Thoracic aorta (tissue), 2 donors: ENCODE measurements around the gene MTREX. TPM values are rescaled to one million over a fixed set of nuclear protein-coding genes. Genes with fewer than 3 reads are reported as not detected.
"Not testable (repeated sequence)": the region's sequence is repeated elsewhere in the genome, so short reads cannot be mapped to it uniquely, and the experiment has no call there.

Experiments used
- ATAC-seq: fragments of 150-250 bp; one replicate; pipeline ENCODE4 v1.8.0; 2017; ENCODE audit warnings: low read depth; ENCODE audit not compliant: insufficient number of reproducible peaks, low FRiP score
- DNase-seq: peaks from one replicate; pipeline ENCODE4 v3.0.0-alpha.2; 2020; ENCODE audit warnings: low spot score
- H3K27ac ChIP-seq, 2 donors: fragments of 200-600 bp; sonication (generic); 1 replicate in 1 of 2; 2 replicates in 1 of 2; pipeline ENCODE4 v1.5.1; 2016; ENCODE audit warnings: mild to moderate bottlenecking in 2 of 2, moderate library complexity in 2 of 2
- H3K27me3 ChIP-seq: fragments of 200-600 bp; sonication (generic); replicated peaks from 2 replicates; pipeline ENCODE4 v1.6.0; 2016; ENCODE audit warnings: mild to moderate bottlenecking; ENCODE audit not compliant: insufficient read depth
- H3K36me3 ChIP-seq: fragments of 200-600 bp; sonication (generic); one replicate; pipeline ENCODE4 v1.5.1; 2016
- H3K4me1 ChIP-seq, 2 donors: fragments of 200-600 bp; sonication (generic); 1 replicate in 1 of 2; 2 replicates in 1 of 2; pipeline versions ENCODE4 v1.5.1 to v1.6.0; 2016; ENCODE audit warnings: low read depth in 2 of 2, mild to moderate bottlenecking in 1 of 2; ENCODE audit not compliant: control insufficient read depth in 1 of 2
- H3K4me3 ChIP-seq: fragments of 200-600 bp; sonication (generic); 2 replicates; pipeline ENCODE4 v1.5.1; 2016; ENCODE audit warnings: mild to moderate bottlenecking
- H3K9me3 ChIP-seq: fragments of 200-600 bp; sonication (generic); 2 replicates; pipeline ENCODE4 v1.5.1; 2016
- CTCF ChIP-seq: fragments of 200-600 bp; sonication (generic); IDR thresholded peaks from one replicate; pipeline ENCODE4 v1.5.1; 2019; ENCODE audit warnings: antibody characterized with exemption
- total RNA-seq, 2 donors: library from RNA; depleted of rRNA; stranded (reverse); fragments of >200 nt; gene quantifications; one replicate each; pipeline versions ENCODE4 v1.1.0 to v1.2.3, GENCODE V29; 2016

Gene MTREX
- total RNA-seq, 2 donors from 2014 or later: 42.4 to 61.6 TPM

- DNase-seq (no peak), ATAC-seq (no peak)
- no peak overlapping the region for H3K4me3 ChIP-seq
- no peak overlapping the region for H3K27ac ChIP-seq
- no peaks in the 10 kb centered on the region for H3K9me3 ChIP-seq
- H3K4me1 ChIP-seq: peaks cover 13 to 24% of the 10 kb centered on the region in 2 donors
- no peak for TF ChIP-seq CTCF
- no peaks in the 10 kb centered on the region for H3K27me3 ChIP-seq
- H3K36me3 ChIP-seq: no peaks in the 10 kb centered on the region
Measured at GRCh38 chr5:55316289-55316688, 8.5 kb downstream of the MTREX start.

- DNase-seq (no peak), ATAC-seq (no peak)
- Histone ChIP-seq H3K36me3 (no peaks in the 10 kb centered on the region), H3K27me3 (no peaks in the 10 kb centered on the region), H3K27ac (no peak overlapping the region), H3K9me3 (no peaks in the 10 kb centered on the region), H3K4me1 (peaks cover 18 to 21% of the 10 kb centered on the region in 2 donors), H3K4me3 (no peak overlapping the region)
- TF ChIP-seq CTCF: no peak
Measured at GRCh38 chr5:55316837-55317236, 9.0 kb downstream of the MTREX start.

GRCh38 chr5:55318237-55318636, 10.4 kb downstream of the MTREX start:
- Histone ChIP-seq H3K27ac (peak overlapping the region in 1 of 2 donors; percentile 66), H3K4me1 (peaks cover 18 to 21% of the 10 kb centered on the region in 2 donors)
- H3K36me3 ChIP-seq, H3K9me3 ChIP-seq, ATAC-seq, H3K27me3 ChIP-seq, DNase-seq, H3K4me3 ChIP-seq: not testable (repeated sequence)

GRCh38 chr5:55319491-55319890, 11.7 kb downstream of the MTREX start:
- no peak for ATAC-seq
- H3K36me3 ChIP-seq: no peaks in the 10 kb centered on the region
- TF ChIP-seq CTCF: no peak
- H3K27ac ChIP-seq: peak overlapping the region; percentile 50 to 66
- H3K27me3 ChIP-seq: no peaks in the 10 kb centered on the region
- no peak overlapping the region for H3K4me3 ChIP-seq
- no peak for DNase-seq
- H3K9me3 ChIP-seq: no peaks in the 10 kb centered on the region
- H3K4me1 ChIP-seq: peaks cover 18 to 21% of the 10 kb centered on the region in 2 donors

GRCh38 chr5:55320571-55320970, 12.8 kb downstream of the MTREX start:
- peak overlapping the region; percentile 28 for H3K4me3 ChIP-seq
- no peak for TF ChIP-seq CTCF
- no peak for DNase-seq
- no peaks in the 10 kb centered on the region for H3K9me3 ChIP-seq
- H3K4me1 ChIP-seq: peaks cover 18 to 21% of the 10 kb centered on the region in 2 donors
- H3K27me3 ChIP-seq: no peaks in the 10 kb centered on the region
- peak; percentile 72 for ATAC-seq
- H3K36me3 ChIP-seq: no peaks in the 10 kb centered on the region
- peak overlapping the region; percentile 56 to 66 for H3K27ac ChIP-seq

GRCh38 chr5:55324006-55324405, 16.2 kb downstream of the MTREX start:
- H3K27me3 ChIP-seq: no peaks in the 10 kb centered on the region
- DNase-seq: no peak
- peak overlapping the region in 1 of 2 donors; percentile 39 for H3K27ac ChIP-seq
- no peak overlapping the region for H3K4me3 ChIP-seq
- H3K4me1 ChIP-seq: peaks cover 25 to 29% of the 10 kb centered on the region in 2 donors
- ATAC-seq: no peak
- H3K36me3 ChIP-seq: peaks cover 3% of the 10 kb centered on the region
- no peaks in the 10 kb centered on the region for H3K9me3 ChIP-seq
- no peak for TF ChIP-seq CTCF
